Stimulated activated CD8-positive, alpha-beta memory T cell treated with anti-CD3 and anti-CD28 coated beads, Interleukin-15, amount 100 ng/mL, for 48 hours (primary cell): Measurements from ENCODE around the gene TXNDC16.
A peak's percentile ranks its signal among the peaks of the same experiment; 100 is the strongest.
"Not testable (repeated sequence)": the region's sequence is repeated elsewhere in the genome, so short reads cannot be mapped to it uniquely, and the experiment has no call there.

Experiments used
- DNase-seq, 2 donors: peaks; one replicate each; pipeline ENCODE4 v3.0.0-alpha.2; 2020; ENCODE audit warnings: low read depth in 2 of 2

Gene TXNDC16

DNA sequence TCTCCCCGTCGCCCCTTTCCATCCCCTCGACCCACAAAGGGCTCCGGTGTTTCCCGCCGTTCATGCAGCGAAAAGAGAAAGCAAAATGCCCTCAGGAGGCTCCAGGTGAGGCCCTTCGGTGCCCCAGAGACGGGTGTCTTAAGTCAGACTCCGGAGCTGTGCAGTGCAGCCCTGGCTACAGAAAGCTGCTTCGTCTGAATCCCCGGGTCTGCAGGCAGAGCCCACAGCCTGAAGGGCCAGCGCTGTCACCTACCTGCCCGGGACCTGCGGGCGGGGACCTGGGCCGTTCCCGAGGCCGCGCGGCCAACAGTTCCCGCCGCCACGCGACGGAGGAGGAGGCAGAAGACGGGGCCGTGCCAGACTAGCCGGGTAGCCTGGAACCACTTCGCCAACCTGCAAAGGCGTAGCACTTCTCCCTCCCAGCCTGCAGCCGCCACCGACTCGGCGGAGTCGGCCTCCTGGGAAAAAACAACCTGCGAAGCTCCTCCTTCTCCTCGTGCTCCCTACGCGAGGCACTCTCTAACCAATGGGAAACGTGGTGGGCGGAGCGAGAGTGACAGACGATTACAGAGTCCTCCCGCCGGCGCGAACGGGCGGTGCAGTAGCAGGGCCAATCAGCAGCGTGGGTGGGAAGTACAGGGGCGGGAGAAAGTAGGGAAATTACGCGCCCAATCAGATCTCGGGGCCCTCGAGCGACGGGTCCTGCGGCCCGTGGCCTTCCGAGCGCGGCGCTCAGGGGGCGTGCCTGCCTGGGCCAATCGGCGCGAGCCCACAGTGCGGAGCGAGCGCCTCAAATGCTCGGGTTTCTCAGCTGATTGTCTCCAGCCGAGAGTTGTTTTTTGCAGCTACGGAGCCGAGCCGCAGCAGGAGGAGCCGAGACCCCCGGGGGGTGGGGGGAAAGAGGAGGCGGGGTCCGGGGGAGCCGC is at the start of gene TXNDC16, which contains the start of gene GPR137C:
Gene TXNDC16, minus strand, starts transcription at position 443 of the 926 bp plus-strand sequence. CDS start 8,948 bp downstream, outside the sequence.
Gene GPR137C, plus strand, starts transcription at position 774 of the 926 bp plus-strand sequence. CDS start 312 bp downstream, outside the sequence.
- peak; percentile 99 for DNase-seq

- no peak for DNase-seq
Observed at GRCh38 chr14:52599974-52600373, 47.7 kb upstream of the TXNDC16 start.

- no peak for DNase-seq
Observed at GRCh38 chr14:52598568-52598967, 46.3 kb upstream of the TXNDC16 start.

DNA sequence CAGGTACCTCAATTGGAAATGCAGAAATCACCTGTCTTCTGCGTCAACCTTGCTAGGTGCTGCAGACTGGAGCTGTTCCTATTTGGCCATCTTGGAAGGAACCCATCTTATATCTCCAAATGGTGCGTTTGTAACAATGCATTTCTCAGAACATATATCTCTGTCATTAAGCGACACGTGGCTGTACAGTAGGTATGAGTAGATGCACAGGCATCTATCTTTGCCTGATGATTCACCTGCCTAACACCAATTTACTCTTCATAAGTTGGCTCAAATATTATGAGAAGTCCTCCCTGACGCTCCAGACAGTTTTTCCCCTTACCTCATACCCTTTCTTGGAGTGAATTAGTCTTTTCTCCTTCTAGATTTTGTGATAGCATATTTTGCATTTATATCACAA is 44.6 kb upstream of the TXNDC16 start:
- no peak for DNase-seq

DNA sequence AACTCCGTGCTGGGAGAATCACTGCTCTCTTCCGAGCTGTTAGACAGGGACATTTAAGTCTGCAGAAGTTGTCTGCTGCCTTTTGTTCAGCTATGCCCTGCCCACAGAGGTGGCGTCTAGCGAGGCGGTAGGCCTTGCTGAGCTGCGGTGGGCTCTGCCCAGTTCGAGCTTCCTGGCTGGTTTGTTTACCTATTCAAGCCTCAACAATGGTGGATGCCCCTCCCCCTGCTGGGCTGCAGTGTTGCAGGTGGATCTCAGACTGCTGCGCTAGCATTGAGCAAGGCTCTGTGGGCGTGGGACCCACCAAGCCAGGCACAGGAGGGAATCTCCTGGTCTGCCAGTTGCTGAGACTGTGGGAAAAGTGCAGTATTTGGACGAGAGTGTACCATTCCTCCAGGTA is 44.0 kb upstream of the TXNDC16 start:
- no peak for DNase-seq

DNA sequence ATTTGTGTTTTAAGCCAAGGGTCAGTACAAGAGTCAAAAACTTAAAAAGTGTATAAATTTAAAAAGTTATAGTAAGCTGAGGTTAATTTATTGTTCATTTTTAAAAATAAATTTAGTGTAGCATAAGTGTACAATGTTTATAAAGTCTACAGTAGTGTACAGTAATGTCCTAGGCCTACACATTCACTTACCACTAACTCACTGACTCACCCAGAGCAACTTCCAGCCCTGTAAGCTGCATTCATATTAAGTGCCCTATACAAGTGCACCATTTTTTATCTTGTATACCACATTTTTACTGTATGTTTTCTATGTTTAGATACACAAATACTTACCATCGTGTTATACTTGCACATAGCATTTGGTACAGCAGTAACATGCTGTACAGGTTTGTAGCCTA is 38.0 kb upstream of the TXNDC16 start:
- DNase-seq, result no peak

DNA sequence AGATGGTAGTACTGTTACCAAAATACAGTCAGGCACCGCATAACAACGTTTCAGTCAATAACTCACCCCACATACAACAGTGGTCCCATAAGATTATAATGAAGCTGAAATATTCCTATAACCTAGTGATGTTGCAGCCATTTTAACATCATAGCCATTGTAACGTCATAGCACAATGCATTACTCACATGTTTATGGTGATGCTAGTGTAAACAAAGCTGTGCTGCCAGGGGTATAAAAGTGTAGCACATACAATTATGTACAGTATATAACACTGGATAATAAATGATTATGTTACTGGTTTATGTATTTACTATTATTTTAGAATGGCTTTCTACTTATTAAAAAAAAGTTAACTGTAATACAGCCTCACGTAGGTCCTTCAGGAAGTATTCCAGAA is 37.3 kb upstream of the TXNDC16 start:
- no peak for DNase-seq

- no peak for DNase-seq
Observed at GRCh38 chr14:52583544-52583943, 31.2 kb upstream of the TXNDC16 start.

- DNase-seq, result no peak
Observed at GRCh38 chr14:52575858-52576257, 23.6 kb upstream of the TXNDC16 start.

DNA sequence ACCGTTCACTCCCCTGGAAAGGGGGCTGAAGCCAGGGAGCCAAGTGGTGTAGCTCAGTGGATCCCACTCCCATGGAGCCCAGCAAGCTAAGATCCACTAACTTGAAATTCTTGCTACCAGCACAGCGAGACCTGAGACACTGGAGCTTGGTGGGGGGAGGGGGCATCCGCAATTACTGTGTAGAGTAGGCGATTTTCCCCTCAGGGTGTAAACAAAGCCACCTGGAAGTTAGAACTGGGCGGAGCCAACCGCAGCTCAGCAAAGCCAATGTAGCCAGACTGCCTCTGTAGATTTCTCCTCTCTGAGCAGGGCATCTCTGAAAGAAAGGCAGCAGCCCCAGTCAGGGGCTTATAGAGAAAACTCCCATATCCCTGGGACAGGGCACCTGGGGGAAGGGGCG is 16.1 kb upstream of the TXNDC16 start:
- DNase-seq, result not testable (repeated sequence)

DNA sequence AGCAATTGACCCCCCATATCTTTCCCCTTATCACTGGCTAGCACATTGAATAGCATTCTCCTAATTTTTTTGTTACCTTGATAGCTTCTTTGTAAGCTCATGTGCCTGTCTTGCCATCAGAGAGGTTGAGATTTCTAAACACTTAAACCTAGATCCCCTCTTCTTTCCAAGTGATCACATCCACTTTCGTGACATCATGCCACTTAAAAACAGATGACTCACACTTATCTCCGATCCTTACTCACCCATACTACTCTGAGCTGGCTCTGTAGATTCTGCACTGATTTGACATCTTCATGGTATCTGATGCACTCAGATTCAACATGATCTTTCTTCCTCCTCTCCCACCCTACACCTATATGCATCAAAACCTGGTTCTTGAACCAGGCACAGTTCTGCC is 10.8 kb upstream of the TXNDC16 start:
- no peak for DNase-seq

GRCh38 chr14:52558688-52559087 is 6.4 kb upstream of the TXNDC16 start:
- DNase-seq, result no peak

DNA sequence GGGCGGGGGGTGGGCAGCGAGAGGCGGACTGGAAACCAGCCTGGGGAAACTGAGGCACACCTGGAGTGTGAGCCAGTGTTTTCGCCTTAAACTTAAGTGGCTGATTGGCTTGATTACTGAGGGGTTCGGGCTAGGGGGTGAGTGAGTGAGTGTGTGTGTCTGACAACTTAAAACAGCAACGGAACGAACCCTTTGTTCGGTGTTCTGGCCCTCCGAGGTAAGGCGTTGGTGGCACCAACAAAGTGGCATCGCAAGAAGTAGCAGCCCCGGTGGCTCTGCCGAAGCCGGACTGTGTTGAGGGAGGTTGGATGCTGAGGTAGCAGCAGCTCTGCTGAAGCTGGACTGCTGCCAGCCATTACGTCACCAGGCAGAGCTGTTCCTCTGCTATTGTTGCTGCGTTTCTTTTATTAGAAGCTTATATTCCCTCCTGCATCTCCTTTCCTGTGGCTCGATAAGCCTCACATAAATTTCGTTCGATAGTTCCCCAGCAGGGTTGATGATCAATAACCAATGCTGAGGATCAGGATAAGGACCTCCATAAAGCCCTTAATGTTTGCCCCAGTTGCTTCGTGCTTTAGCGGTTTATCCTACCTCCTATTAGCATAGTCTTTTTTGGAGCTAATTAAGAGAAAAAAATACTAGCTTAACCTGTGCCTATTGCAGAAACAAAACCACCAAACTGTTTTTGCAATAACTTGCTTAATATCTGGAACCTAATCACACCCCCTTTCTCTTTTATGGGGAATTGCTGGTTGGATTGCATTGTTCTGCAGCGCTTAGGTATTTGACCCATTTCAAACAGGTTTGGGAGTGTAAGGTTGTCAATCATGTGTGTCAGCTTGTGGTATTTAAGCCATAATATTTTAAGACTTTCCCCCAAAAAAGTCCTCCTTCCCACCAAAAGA is 1.6 kb upstream of the TXNDC16 start:
- DNase-seq, result peak; percentile 57 to 60

DNA sequence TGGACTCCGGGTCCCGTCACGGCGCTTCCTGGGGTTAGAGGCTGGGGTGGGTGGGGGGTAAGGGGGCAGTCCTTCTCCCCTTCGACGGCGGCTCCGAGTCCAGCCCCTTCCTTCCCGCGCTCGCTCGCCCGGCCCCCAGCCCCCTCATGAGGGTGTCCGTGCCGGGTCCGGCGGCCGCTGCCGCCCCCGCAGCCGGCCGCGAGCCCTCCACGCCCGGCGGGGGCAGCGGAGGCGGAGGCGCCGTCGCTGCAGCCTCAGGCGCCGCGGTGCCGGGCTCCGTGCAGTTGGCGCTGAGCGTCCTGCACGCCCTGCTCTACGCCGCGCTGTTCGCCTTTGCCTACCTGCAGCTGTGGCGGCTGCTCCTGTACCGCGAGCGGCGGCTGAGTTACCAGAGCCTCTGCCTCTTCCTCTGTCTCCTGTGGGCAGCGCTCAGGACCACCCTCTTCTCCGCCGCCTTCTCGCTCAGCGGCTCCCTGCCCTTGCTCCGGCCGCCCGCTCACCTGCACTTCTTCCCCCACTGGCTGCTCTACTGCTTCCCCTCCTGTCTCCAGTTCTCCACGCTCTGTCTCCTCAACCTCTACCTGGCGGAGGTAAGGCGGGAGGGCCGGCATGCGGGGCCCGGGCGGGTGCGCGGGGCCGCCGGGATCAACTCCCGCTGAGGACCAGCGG is 831 bp upstream of the TXNDC16 start:
- peak; percentile 7 for DNase-seq

- no peak for DNase-seq
Observed at GRCh38 chr14:52551696-52552062, 626 bp downstream of the TXNDC16 start.

GRCh38 chr14:52551205-52551604 is 1.1 kb downstream of the TXNDC16 start:
- DNase-seq, result no peak

GRCh38 chr14:52550661-52551060 is 1.6 kb downstream of the TXNDC16 start:
- DNase-seq, result no peak

GRCh38 chr14:52547526-52547925 is 4.8 kb downstream of the TXNDC16 start:
- no peak for DNase-seq

DNA sequence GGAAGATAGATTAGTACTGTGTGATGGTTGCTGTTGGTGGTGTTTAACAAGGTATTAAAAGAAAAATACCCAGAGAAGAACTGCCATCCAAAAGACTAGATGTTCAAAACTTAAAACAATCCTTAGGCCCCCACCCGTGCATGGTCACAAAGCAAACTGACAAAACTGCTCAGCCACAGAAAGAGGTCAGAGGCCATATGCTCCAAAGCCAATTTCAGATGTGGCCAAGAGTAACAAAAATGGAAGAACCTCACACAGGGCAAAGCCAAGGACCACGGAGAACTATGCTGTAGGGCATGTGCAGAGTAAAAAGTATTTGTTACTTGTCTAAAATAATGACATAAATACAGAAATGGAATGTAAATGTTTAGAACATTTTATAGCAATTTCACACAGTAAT is 5.3 kb downstream of the TXNDC16 start:
- DNase-seq, result no peak

- no peak for DNase-seq
Observed at GRCh38 chr14:52546318-52546670, 6.0 kb downstream of the TXNDC16 start.

DNA sequence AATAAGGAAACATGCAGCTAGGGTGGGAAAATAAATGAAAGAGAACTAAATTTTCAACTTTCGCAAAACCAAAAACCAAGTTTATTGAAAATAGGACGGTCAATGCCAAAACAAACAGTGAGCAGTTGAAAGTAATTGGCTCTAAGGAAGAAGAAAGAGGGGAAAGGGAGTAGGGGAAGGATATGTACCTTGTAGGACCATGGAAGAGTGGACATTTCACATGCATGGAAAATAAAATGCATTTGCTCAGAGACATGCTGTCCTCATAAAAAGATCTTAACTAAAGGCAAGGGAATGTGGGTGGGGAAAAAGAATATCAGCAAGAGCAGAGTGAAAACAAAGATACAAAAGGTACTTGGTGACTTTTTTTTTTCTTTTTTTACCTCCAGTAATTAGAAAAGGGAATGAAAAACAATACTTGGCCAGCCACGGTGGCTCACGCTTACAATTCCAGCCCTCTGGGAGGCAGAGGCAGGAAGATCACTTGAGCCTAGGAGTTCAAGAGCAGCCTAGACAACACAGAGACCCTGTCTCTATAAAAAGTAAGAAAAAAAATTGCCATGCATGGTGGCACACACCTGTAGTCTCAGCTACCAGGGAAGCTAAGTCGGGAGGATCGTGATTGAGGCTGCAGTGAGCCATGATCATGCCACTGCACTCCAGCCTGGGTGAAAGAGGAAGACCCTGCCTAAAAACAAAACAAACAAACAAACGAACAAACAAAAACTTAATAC is 6.6 kb downstream of the TXNDC16 start:
- no peak for DNase-seq
